Endothelial cell of umbilical vein (primary cell): ENCODE data around the gene NSA2. TPM values are rescaled to one million over a fixed set of nuclear protein-coding genes. Genes with fewer than 3 reads are reported as not detected.

Source experiments
- BruUV-seq: library from RNA; stranded (reverse); fragments of 400-500 nt; replicated peaks from 2 replicates; lab custom pipeline; 2021; lab: Mats Ljungman, UMichigan
- CTCF ChIA-PET: fragments of 300-600, 350-600 bp; sonication (Branson Sonifier 250); formaldehyde crosslinking; loops from one replicate; lab custom pipeline; 2021; ENCODE audit warnings: antibody characterized with exemption, inconsistent platforms; lab: Charles Lee
- POLR2A ChIA-PET: fragments of 300-600, 350-600 bp; sonication (Branson Sonifier 250); formaldehyde crosslinking; loops from one replicate; lab custom pipeline; 2021; ENCODE audit warnings: antibody characterized with exemption, inconsistent platforms; lab: Charles Lee
- DNase-seq: peaks from one replicate; pipeline ENCODE4 v3.0.0-alpha.2; 2011; ENCODE audit warnings: low read depth, low spot score
- FAIRE-seq: peaks from 2 replicates; lab custom pipeline; 2011; peaks lifted over from hg19 to GRCh38; lab: Jason Lieb, UNC
- H2AFZ ChIP-seq: 2 replicates; pipeline ENCODE4 v1.6.0; 2012; ENCODE audit warnings: low read depth, low read length, control low read depth, inconsistent platforms
- H3K27ac ChIP-seq: 2 replicates; pipeline ENCODE4 v1.5.1; 2011; ENCODE audit warnings: low read depth, mild to moderate bottlenecking, control low read depth, low read length, moderate library complexity; ENCODE audit not compliant: insufficient read depth
- H3K27me3 ChIP-seq, 2 experiments: 2 replicates each; pipeline versions ENCODE4 v1.6.0 to v1.6.1; 2011; ENCODE audit warnings: low read length in 2 of 2, mixed read lengths in 1 of 2; ENCODE audit not compliant: control insufficient read depth in 2 of 2, insufficient read depth in 2 of 2
- H3K36me3 ChIP-seq, 2 experiments: 2 replicates in 1 of 2; 3 replicates in 1 of 2; pipeline ENCODE4 v1.5.1; 2011; ENCODE audit warnings: low read length in 2 of 2, mild to moderate bottlenecking in 1 of 2, moderate library complexity in 1 of 2; ENCODE audit not compliant: control insufficient read depth in 2 of 2, insufficient read depth in 2 of 2; ENCODE audit errors: extremely low read depth in 1 of 2
- H3K4me1 ChIP-seq: 3 replicates; pipeline ENCODE4 v1.5.1; 2011; ENCODE audit warnings: mild to moderate bottlenecking, low read length; ENCODE audit not compliant: control insufficient read depth, insufficient read depth; ENCODE audit errors: extremely low read depth
- H3K4me2 ChIP-seq: 2 replicates; pipeline ENCODE4 v1.6.1; 2011; ENCODE audit warnings: low read length, control low read depth, mixed read lengths; ENCODE audit not compliant: insufficient read depth
- H3K4me3 ChIP-seq, 3 experiments: fragments of 200-600 bp in 1 of 3; sonication (generic), shearing (Covaris generic) in 1 of 3; replicated peaks in 1 of 3; 2 replicates each; pipeline ENCODE4 v1.5.1; 2011 to 2016; ENCODE audit warnings: control low read depth in 3 of 3, low read length in 3 of 3, mild to moderate bottlenecking in 2 of 3, inconsistent platforms in 1 of 3, low read depth in 1 of 3, moderate library complexity in 1 of 3; ENCODE audit not compliant: insufficient read depth in 1 of 3
- H3K79me2 ChIP-seq: 2 replicates; pipeline ENCODE4 v1.6.0; 2012; ENCODE audit warnings: low read length, inconsistent platforms; ENCODE audit not compliant: control insufficient read depth, insufficient read depth
- H3K9ac ChIP-seq: replicated peaks from 2 replicates; pipeline ENCODE3; 2011; ENCODE audit warnings: low read length, control low read depth; ENCODE audit not compliant: insufficient read depth; ENCODE audit errors: extremely low read depth
- H3K9me1 ChIP-seq: replicated peaks from 3 replicates; pipeline ENCODE4 v1.6.0; 2011; ENCODE audit warnings: mild to moderate bottlenecking, low read length; ENCODE audit not compliant: control insufficient read depth, insufficient read depth; ENCODE audit errors: extremely low read depth
- H3K9me3 ChIP-seq: replicated peaks from 2 replicates; pipeline ENCODE4 v1.5.1; 2012; ENCODE audit warnings: low read length, inconsistent platforms; ENCODE audit not compliant: control insufficient read depth, insufficient read depth
- H4K20me1 ChIP-seq: replicated peaks from 2 replicates; pipeline ENCODE3; 2011; ENCODE audit warnings: mild to moderate bottlenecking, low read length; ENCODE audit not compliant: control insufficient read depth, insufficient read depth; ENCODE audit errors: extremely low read depth
- CTCF ChIP-seq, 2 donors: IDR thresholded peaks; 1 replicate in 1 of 2; 2 replicates in 1 of 2; pipeline ENCODE4 v1.5.1; 2011; ENCODE audit warnings: low read length in 2 of 2, mild to moderate bottlenecking in 2 of 2, moderate library complexity in 2 of 2, control low read depth in 1 of 2, inconsistent platforms in 1 of 2, low read depth in 1 of 2; ENCODE audit not compliant: insufficient read depth in 1 of 2; ENCODE audit errors: extremely low read depth in 1 of 2
- EZH2 ChIP-seq: IDR thresholded peaks from 2 replicates; pipeline ENCODE4 v1.6.1; 2012; ENCODE audit warnings: borderline replicate concordance, low read depth, mild to moderate bottlenecking, moderate library complexity, low read length, inconsistent platforms; ENCODE audit not compliant: severe bottlenecking
- FOS ChIP-seq: IDR thresholded peaks from 2 replicates; pipeline ENCODE4 v1.6.1; 2011; ENCODE audit warnings: mild to moderate bottlenecking, low read length, moderate library complexity, borderline replicate concordance; ENCODE audit not compliant: insufficient read depth
- GATA2 ChIP-seq: IDR thresholded peaks from 2 replicates; pipeline ENCODE4 v1.7.0; 2011; ENCODE audit warnings: low read depth, mild to moderate bottlenecking, moderate library complexity, mixed read lengths, low read length; ENCODE audit not compliant: insufficient read length, insufficient read depth
- JUN ChIP-seq: IDR thresholded peaks from 2 replicates; pipeline ENCODE4 v1.6.1; 2011; ENCODE audit warnings: borderline replicate concordance, low read depth; ENCODE audit not compliant: insufficient read length, insufficient read depth
- MAX ChIP-seq: IDR thresholded peaks from 2 replicates; pipeline ENCODE4 v1.6.1; 2011; ENCODE audit not compliant: insufficient read depth, insufficient read length
- MYC ChIP-seq: IDR thresholded peaks from one replicate; pipeline ENCODE4 v1.6.1; 2011; ENCODE audit warnings: mild to moderate bottlenecking, low read depth, low read length
- POLR2A ChIP-seq: IDR thresholded peaks from 2 replicates; pipeline ENCODE4 v1.6.1; 2012; ENCODE audit warnings: low read depth, mild to moderate bottlenecking, control low read depth, low read length
- POLR2AphosphoS5 ChIP-seq: IDR thresholded peaks from 2 replicates; pipeline ENCODE4 v1.6.1; 2012; ENCODE audit warnings: low read depth, mild to moderate bottlenecking, control low read depth, low read length, moderate library complexity; ENCODE audit not compliant: insufficient read depth
- dilution Hi-C: fragments of 300-500 bp; cut with MboI; formaldehyde crosslinking; loops from one replicate; pipeline ENCODE4 v1.15.0; 2019; ENCODE audit warnings: low sequenced_read_pairs; ENCODE audit not compliant: extremely low pct_ligation_motif_present
- intact Hi-C: fragments of 100-400 bp; cut with micrococcal nuclease; formaldehyde crosslinking; loops from one replicate; pipeline ENCODE4 v1.10.0; 2022
- polyA plus RNA-seq, 4 experiments: library from polyadenylated mRNA; depleted of rRNA in 3 of 4; stranded (reverse) in 3 of 4; unstranded in 1 of 4; fragments of >200 nt; gene quantifications; 2 replicates each; pipeline versions ENCODE4 v1.2.1 to v1.2.3, GENCODE V29; 2011 to 2012; ENCODE audit warnings: missing spikeins in 1 of 4
- total RNA-seq: library from RNA; stranded (reverse); gene quantifications from 2 replicates; pipeline ENCODE4 v1.2.3, GENCODE V29; 2021

Gene NSA2
- total and polyA plus RNA-seq, 2 donors (not counting 3 experiments of a cell fraction or from before 2014, with no cell fraction given), result 20.7 to 73.8 TPM

GRCh38 chr5:74822288-74822687, 55.2 kb downstream of the NSA2 start:
- no peaks in the 10 kb centered on the region for H3K4me1 ChIP-seq
- no peaks in the 10 kb centered on the region for H4K20me1 ChIP-seq
- BruUV-seq, result no TSS peak
- CTCF ChIA-PET, result no interaction called here
- DNase-seq (no peak), FAIRE-seq (no peak)
- no peaks in the 10 kb centered on the region for H3K9me3 ChIP-seq
- no peaks in the 10 kb centered on the region for H3K9me1 ChIP-seq
- H3K79me2 ChIP-seq, result no peaks in the 10 kb centered on the region
- intact Hi-C loops (no loop called here), dilution Hi-C loops (no loop called here)
- H3K4me3 ChIP-seq, result no peak overlapping the region
- no peak overlapping the region for H3K9ac ChIP-seq
- no peak overlapping the region for H2AFZ ChIP-seq
- H3K27me3 ChIP-seq, result peaks cover 0 to 3% of the 10 kb centered on the region in 2 experiments
- H3K36me3 ChIP-seq, result no peaks in the 10 kb centered on the region
- TF ChIP-seq MYC (no peak), GATA2 (no peak), MAX (no peak), EZH2 (no peak), POLR2A (no peak), JUN (no peak), CTCF (IDR thresholded peaks at IDR 0.05; ENCODE audit: extremely low read depth in 1 of 2, insufficient read depth in 1 of 2, low read depth in 1 of 2, low read length in 2 of 2) (no peak), FOS (no peak), POLR2AphosphoS5 (no peak)
- no peak overlapping the region for H3K27ac ChIP-seq
- no peak overlapping the region for H3K4me2 ChIP-seq
- POLR2A ChIA-PET, result no interaction called here
